GM08714 (cell line): Measurements from ENCODE around the gene LBX1.
"Not testable (repeated sequence)": the region's sequence is repeated elsewhere in the genome, so short reads cannot be mapped to it uniquely, and the experiment has no call there.

ENCODE experiments used
- H3K4me3 ChIP-seq: fragments of 200-500 bp; sonication (Bioruptor generic); 2 replicates; pipeline ENCODE4 v1.5.1; 2014; ENCODE audit warnings: mild to moderate bottlenecking, low read length, inconsistent platforms
- ZNF274 ChIP-seq: IDR thresholded peaks from 2 replicates; pipeline ENCODE4 v1.6.1; 2012; ENCODE audit warnings: mild to moderate bottlenecking, low read depth, low read length

The LBX1 gene

GRCh38 chr10:101215397-101216206, 13.7 kb downstream of the LBX1 start:
- no peak for TF ChIP-seq ZNF274
- H3K4me3 ChIP-seq: no peak overlapping the region

- no peak overlapping the region; the same call in 1 of the 2 replicates for H3K4me3 ChIP-seq
Observed at GRCh38 chr10:101214446-101215396, 14.5 kb downstream of the LBX1 start.

GRCh38 chr10:101208543-101208942, 20.7 kb downstream of the LBX1 start:
- no peak overlapping the region for H3K4me3 ChIP-seq
- TF ChIP-seq ZNF274: no peak

More at GRCh38 chr10:101214446-101215396, 14.5 kb downstream of the LBX1 start:
- no peak for TF ChIP-seq ZNF274

- no peak overlapping the region for H3K4me3 ChIP-seq
- TF ChIP-seq ZNF274: no peak
Observed at GRCh38 chr10:101207026-101207425, 22.2 kb downstream of the LBX1 start.

GRCh38 chr10:101202667-101203066, 26.6 kb downstream of the LBX1 start:
- H3K4me3 ChIP-seq: not testable (repeated sequence)

GRCh38 chr10:101198326-101198977, 30.8 kb downstream of the LBX1 start:
- not testable (repeated sequence) for H3K4me3 ChIP-seq

GRCh38 chr10:101195921-101196320, 33.3 kb downstream of the LBX1 start:
- no peak for TF ChIP-seq ZNF274
- no peak overlapping the region for H3K4me3 ChIP-seq

- TF ChIP-seq ZNF274: no peak
- no peak overlapping the region for H3K4me3 ChIP-seq
Observed at GRCh38 chr10:101189461-101190401, 39.5 kb downstream of the LBX1 start.

- H3K4me3 ChIP-seq: no peak overlapping the region
- TF ChIP-seq ZNF274: no peak
Observed at GRCh38 chr10:101188942-101189341, 40.3 kb downstream of the LBX1 start.

- TF ChIP-seq ZNF274: no peak
- no peak overlapping the region for H3K4me3 ChIP-seq
Observed at GRCh38 chr10:101183458-101184183, 45.6 kb downstream of the LBX1 start.

GRCh38 chr10:101182936-101183335, 46.3 kb downstream of the LBX1 start:
- H3K4me3 ChIP-seq: no peak overlapping the region

More at GRCh38 chr10:101182936-101183335, 46.3 kb downstream of the LBX1 start:
- no peak for TF ChIP-seq ZNF274
